NCI-H748 treated with DMSO at 0.1 percent for 48 hours (cell line): ENCODE data around the gene IL6ST.
A peak's percentile ranks its signal among the peaks of the same experiment; 100 is the strongest.
"Not testable (repeated sequence)": the region's sequence is repeated elsewhere in the genome, so short reads cannot be mapped to it uniquely, and the experiment has no call there.

Experiments
- DNase-seq: peaks from one replicate; lab custom pipeline; 2025; lab: John Stamatoyannopoulos, UW

Gene IL6ST

GRCh38 chr5:55994495-55994997 lies at the start of gene IL6ST:
IL6ST (minus strand) TSS chr5:55994963; CDS start chr5:55976278, 18,685 bp downstream.
- DNase-seq = peak; percentile 67

GRCh38 chr5:56039985-56040384 lies 45.2 kb upstream of the IL6ST start:
- no peak for DNase-seq

- not testable (repeated sequence) for DNase-seq
Observed at GRCh38 chr5:56038206-56038605, 43.4 kb upstream of the IL6ST start.

- DNase-seq = no peak
Observed at GRCh38 chr5:56037531-56038010, 42.8 kb upstream of the IL6ST start.

GRCh38 chr5:56035394-56035793 lies 40.6 kb upstream of the IL6ST start:
- DNase-seq = not testable (repeated sequence)

GRCh38 chr5:56029871-56030630 lies 35.3 kb upstream of the IL6ST start:
- DNase-seq = not testable (repeated sequence)

GRCh38 chr5:56029457-56029856 lies 34.7 kb upstream of the IL6ST start:
- DNase-seq = no peak

- DNase-seq = no peak
Observed at GRCh38 chr5:56028708-56029107, 33.9 kb upstream of the IL6ST start.

- DNase-seq = no peak
Observed at GRCh38 chr5:56026863-56027300, 32.1 kb upstream of the IL6ST start.

GRCh38 chr5:56025151-56025885 lies 30.6 kb upstream of the IL6ST start:
- no peak for DNase-seq

- DNase-seq = no peak
Observed at GRCh38 chr5:56024810-56025150, 30.0 kb upstream of the IL6ST start.

- no peak for DNase-seq
Observed at GRCh38 chr5:56023296-56023695, 28.5 kb upstream of the IL6ST start.

GRCh38 chr5:56019306-56020272 lies 24.8 kb upstream of the IL6ST start:
- DNase-seq = no peak

GRCh38 chr5:56018832-56019231 lies 24.1 kb upstream of the IL6ST start:
- no peak for DNase-seq

- not testable (repeated sequence) for DNase-seq
Observed at GRCh38 chr5:56014701-56015100, 19.9 kb upstream of the IL6ST start.

GRCh38 chr5:56013939-56014338 lies 19.2 kb upstream of the IL6ST start:
- not testable (repeated sequence) for DNase-seq

GRCh38 chr5:56012281-56012963 lies 17.7 kb upstream of the IL6ST start:
- no peak for DNase-seq

GRCh38 chr5:56011835-56012234 lies 17.1 kb upstream of the IL6ST start:
- DNase-seq = no peak

- DNase-seq = no peak
Observed at GRCh38 chr5:56010431-56010830, 15.7 kb upstream of the IL6ST start.

- no peak for DNase-seq
Observed at GRCh38 chr5:56006600-56006999, 11.8 kb upstream of the IL6ST start.

GRCh38 chr5:56006094-56006493 lies 11.3 kb upstream of the IL6ST start:
- no peak for DNase-seq
